SK-N-SH (cell line): Measurements from ENCODE around the gene SLC24A4.

ENCODE experiments used
- CHD2 ChIP-seq: fragments of 150-350 bp; IDR thresholded peaks from 2 replicates; pipeline ENCODE4 v1.6.1; 2018; ENCODE audit warnings: low read length; ENCODE audit not compliant: partially characterized antibody
- EP300 ChIP-seq, 2 experiments: IDR thresholded peaks; 2 replicates each; pipeline versions ENCODE4 v1.4.0 to v1.6.1; 2012; ENCODE audit warnings: borderline replicate concordance in 1 of 2, low read depth in 1 of 2, low read length in 1 of 2
- GABPA ChIP-seq: IDR thresholded peaks from 2 replicates; pipeline ENCODE4 v1.4.0; 2012; ENCODE audit warnings: low read depth, mild to moderate bottlenecking
- GATA2 ChIP-seq: sonication (generic); formaldehyde crosslinking; IDR thresholded peaks from 2 replicates; pipeline ENCODE4 v1.5.0; 2020; ENCODE audit warnings: mild to moderate bottlenecking, missing genetic modification reagents
- POLR2AphosphoS5 ChIP-seq: IDR thresholded peaks from 2 replicates; pipeline ENCODE4 v1.6.1; 2012; ENCODE audit warnings: low read depth, low read length
- RFX5 ChIP-seq: IDR thresholded peaks from 2 replicates; pipeline ENCODE4 v1.6.1; 2012; ENCODE audit warnings: mild to moderate bottlenecking, improper control_type of control experiment, low read length
- TAF1 ChIP-seq: IDR thresholded peaks from 2 replicates; pipeline ENCODE4 v1.6.1; 2012; ENCODE audit warnings: low read depth, mild to moderate bottlenecking, low read length, moderate library complexity, borderline replicate concordance
- TCF12 ChIP-seq: IDR thresholded peaks from 2 replicates; pipeline ENCODE4 v1.4.0; 2012
- YY1 ChIP-seq: IDR thresholded peaks from 2 replicates; pipeline ENCODE4 v1.4.0; 2012; ENCODE audit warnings: low read depth, mild to moderate bottlenecking

DNA sequence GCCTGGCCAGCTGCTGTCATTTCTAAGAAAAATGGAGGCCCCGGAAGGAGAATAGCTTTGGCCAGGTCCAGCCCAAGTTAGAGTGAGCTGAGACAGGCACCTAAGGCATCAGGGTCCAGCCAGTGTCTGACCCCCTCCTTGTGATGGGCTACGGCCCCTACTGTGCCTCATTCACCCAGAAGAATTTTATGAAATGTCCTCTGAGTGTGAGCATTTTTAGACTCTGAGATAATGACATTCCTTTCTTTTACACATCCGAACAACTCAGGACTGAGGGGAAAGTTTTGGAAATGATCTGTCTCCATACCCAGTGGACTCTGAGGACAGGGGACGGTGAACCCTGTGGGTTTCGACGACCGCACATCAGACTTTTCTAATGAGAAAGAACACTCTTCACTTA lies 50.4 kb downstream of the SLC24A4 start:
- TF ChIP-seq TCF12 (no peak), EP300 (IDR thresholded peaks at IDR 0.05; ENCODE audit: borderline replicate concordance in 1 of 2, low read depth in 1 of 2, low read length in 1 of 2) (no peak), RFX5 (no peak), CHD2 (no peak), TAF1 (no peak), POLR2AphosphoS5 (no peak), GATA2 (no peak), GABPA (no peak), YY1 (no peak)
